CD4-positive, alpha-beta T cell (primary cell): ENCODE data around the gene RXFP1. TPM values are rescaled to one million over a fixed set of nuclear protein-coding genes. Genes with fewer than 3 reads are reported as not detected.

Experiments used
- ATAC-seq: fragments of 200-7000 bp; cut with Tn5 transposase; one replicate; pipeline ENCODE4 v1.10.0; 2022; ENCODE audit warnings: mild to moderate bottlenecking; ENCODE audit not compliant: poor library complexity
- CTCF ChIA-PET: fragments of 350-600 bp; sonication (Branson Sonifier 250); formaldehyde crosslinking; loops from one replicate; lab custom pipeline; 2021; ENCODE audit warnings: antibody characterized with exemption, inconsistent platforms; lab: Charles Lee
- POLR2A ChIA-PET: fragments of 350-600 bp; sonication (Branson Sonifier 250); formaldehyde crosslinking; loops from one replicate; lab custom pipeline; 2021; ENCODE audit warnings: antibody characterized with exemption, inconsistent platforms; lab: Charles Lee
- DNase-seq, 14 experiments: peaks; one replicate each; pipeline ENCODE4 v3.0.0-alpha.2; 2013 to 2020; ENCODE audit warnings: mixed read lengths in 2 of 14
- H3K27ac ChIP-seq, 2 donors: one replicate each; pipeline versions ENCODE4 v1.5.1 to v1.7.0; 2013; ENCODE audit warnings: low read length in 2 of 2, low read depth in 1 of 2, mild to moderate bottlenecking in 1 of 2
- H3K27me3 ChIP-seq, 2 experiments: 1 replicate in 1 of 2; 2 replicates in 1 of 2; pipeline versions ENCODE4 v1.6.1 to v1.7.0; 2013; ENCODE audit warnings: low read length in 2 of 2, control low read depth in 1 of 2, mild to moderate bottlenecking in 1 of 2, moderate library complexity in 1 of 2; ENCODE audit not compliant: insufficient read depth in 2 of 2, control insufficient read depth in 1 of 2
- H3K36me3 ChIP-seq: one replicate; pipeline ENCODE4 v1.6.1; 2013; ENCODE audit warnings: low read length, control low read depth; ENCODE audit not compliant: insufficient read depth
- H3K4me1 ChIP-seq: one replicate; pipeline ENCODE4 v1.6.1; 2013; ENCODE audit warnings: low read length, control low read depth; ENCODE audit not compliant: insufficient read depth
- H3K4me3 ChIP-seq: one replicate; pipeline ENCODE4 v1.5.1; 2013; ENCODE audit warnings: mild to moderate bottlenecking, low read length, moderate library complexity
- H3K9me3 ChIP-seq, 2 experiments: 1 replicate in 1 of 2; 2 replicates in 1 of 2; pipeline versions ENCODE4 v1.6.1 to v1.7.0; 2013; ENCODE audit warnings: low read length in 2 of 2, mild to moderate bottlenecking in 2 of 2, control low read depth in 1 of 2, moderate library complexity in 1 of 2; ENCODE audit not compliant: control insufficient read depth in 1 of 2, insufficient read depth in 1 of 2
- H3K27ac Mint-ChIP-seq: one replicate; pipeline ENCODE4 v1.8.0; 2020; ENCODE audit warnings: mixed read lengths
- H3K27me3 Mint-ChIP-seq: one replicate; pipeline ENCODE4 v1.8.0; 2021; ENCODE audit warnings: mixed read lengths
- H3K36me3 Mint-ChIP-seq: one replicate; pipeline ENCODE4 v1.8.0; 2021; ENCODE audit warnings: low read depth, mixed read lengths
- H3K4me1 Mint-ChIP-seq: one replicate; pipeline ENCODE4 v1.8.0; 2021; ENCODE audit warnings: low read depth, mixed read lengths
- H3K4me3 Mint-ChIP-seq: one replicate; pipeline ENCODE4 v1.8.0; 2020; ENCODE audit warnings: mild to moderate bottlenecking, mixed read lengths
- H3K9me3 Mint-ChIP-seq: one replicate; pipeline ENCODE4 v1.8.0; 2020; ENCODE audit warnings: mixed read lengths
- CTCF ChIP-seq: fragments of 200-600 bp; IDR thresholded peaks from one replicate; pipeline ENCODE4 v1.8.0; 2022; ENCODE audit warnings: antibody characterized with exemption, mild to moderate bottlenecking
- intact Hi-C, 2 experiments: fragments of 100-400 bp; cut with DNase I in 1 of 2; cut with micrococcal nuclease in 1 of 2; formaldehyde crosslinking; loops; one replicate each; pipeline versions ENCODE4 v1.15.1 to v1.9.0; 2023 to 2025; cut with DNase I, micrococcal nuclease
- polyA plus RNA-seq, 2 donors: library from polyadenylated mRNA; unstranded; fragments of 120-200 nt; gene quantifications; one replicate each; pipeline ENCODE4 v1.2.1, GENCODE V29; 2013
- total RNA-seq, 174 experiments: library from RNA in 2 of 174; stranded (reverse) in 2 of 174; gene quantifications; one replicate each; pipeline ENCODE4 v1.2.3 and lab custom pipeline; 2021 to 2026

Gene RXFP1
- total RNA-seq = not detected
- not detected for polyA plus RNA-seq (2013, experiment 1 of 2)
- not detected for polyA plus RNA-seq (2013, experiment 2 of 2)
- 0 to 1.3 (median 0.06) reads per million in 172 experiments for total RNA-seq (lab: John Stamatoyannopoulos, UW)

GRCh38 chr4:158521484-158522088 is at the start of gene RXFP1:
Gene RXFP1 (plus strand): TSS chr4:158521882. CDS start chr4:158521977, 95 bp downstream.
- no peak for DNase-seq
- intact Hi-C loops = no loop called here
- Histone ChIP-seq H3K27me3 (peaks cover 0 to 2% of the 10 kb centered on the region in 2 experiments), H3K9me3 (no peaks in the 10 kb centered on the region), H3K4me1 (no peaks in the 10 kb centered on the region), H3K4me3 (no peak within 1 kb of the TSS), H3K27ac (no peak within 1 kb of the TSS), H3K36me3 (no peaks in the 10 kb centered on the region)
- CTCF ChIA-PET = no interaction called here
- H3K27me3 Mint-ChIP-seq = peaks cover 5% of the 10 kb centered on the region
- POLR2A ChIA-PET = no interaction called here
- no peaks in the 10 kb centered on the region for H3K4me1 Mint-ChIP-seq
- H3K9me3 Mint-ChIP-seq = no peaks in the 10 kb centered on the region
- TF ChIP-seq CTCF = no peak
- H3K36me3 Mint-ChIP-seq = no peaks in the 10 kb centered on the region
- no peak within 1 kb of the TSS for H3K4me3 Mint-ChIP-seq
- no peak for ATAC-seq
- H3K27ac Mint-ChIP-seq = no peak within 1 kb of the TSS

- Histone ChIP-seq H3K9me3 (no peaks in the 10 kb centered on the region), H3K27me3 (no peaks in the 10 kb centered on the region), H3K4me1 (no peaks in the 10 kb centered on the region), H3K27ac (no peak overlapping the region), H3K4me3 (no peak overlapping the region), H3K36me3 (no peaks in the 10 kb centered on the region)
- POLR2A ChIA-PET = no interaction called here
- H3K27ac Mint-ChIP-seq = no peak overlapping the region
- CTCF ChIA-PET = no interaction called here
- no peak overlapping the region for H3K4me3 Mint-ChIP-seq
- no peaks in the 10 kb centered on the region for H3K36me3 Mint-ChIP-seq
- DNase-seq = no peak
- no peak for TF ChIP-seq CTCF
- peaks cover 4% of the 10 kb centered on the region for H3K9me3 Mint-ChIP-seq
- intact Hi-C loops = no loop called here
- H3K4me1 Mint-ChIP-seq = no peaks in the 10 kb centered on the region
- no peak for ATAC-seq
- H3K27me3 Mint-ChIP-seq = no peaks in the 10 kb centered on the region
Measured at GRCh38 chr4:158481811-158482210, 39.9 kb upstream of the RXFP1 start.

GRCh38 chr4:158484173-158484885 is 37.4 kb upstream of the RXFP1 start:
- intact Hi-C loops = no loop called here
- H3K4me1 Mint-ChIP-seq = no peaks in the 10 kb centered on the region
- no peaks in the 10 kb centered on the region for H3K27me3 Mint-ChIP-seq
- Histone ChIP-seq H3K27me3 (no peaks in the 10 kb centered on the region), H3K36me3 (no peaks in the 10 kb centered on the region), H3K9me3 (no peaks in the 10 kb centered on the region), H3K27ac (no peak overlapping the region), H3K4me1 (no peaks in the 10 kb centered on the region), H3K4me3 (no peak overlapping the region)
- ATAC-seq (no peak), DNase-seq (no peak)
- H3K27ac Mint-ChIP-seq = no peak overlapping the region
- peaks cover 4% of the 10 kb centered on the region for H3K9me3 Mint-ChIP-seq
- ChIA-PET CTCF (interaction anchor here (1.2 kb wide), 1 partner anchor 9 kb away, joined by 3 read pairs; no protein-coding TSS in a partner anchor), POLR2A (no interaction called here)
- H3K36me3 Mint-ChIP-seq = no peaks in the 10 kb centered on the region
- H3K4me3 Mint-ChIP-seq = no peak overlapping the region
- TF ChIP-seq CTCF = no peak
